Activated naive CD8-positive, alpha-beta T cell (primary cell): Measurements from ENCODE around the gene TMEM167A.
"Not testable (repeated sequence)": the region's sequence is repeated elsewhere in the genome, so short reads cannot be mapped to it uniquely, and the experiment has no call there.

Experiments used
- H3K27ac Mint-ChIP-seq: one replicate; pipeline ENCODE4 v1.8.0; 2021; ENCODE audit warnings: mixed read lengths
- H3K27me3 Mint-ChIP-seq: one replicate; pipeline ENCODE4 v1.8.0; 2021; ENCODE audit warnings: mixed read lengths
- H3K36me3 Mint-ChIP-seq: one replicate; pipeline ENCODE4 v1.8.0; 2021; ENCODE audit warnings: mixed read lengths
- H3K4me1 Mint-ChIP-seq: one replicate; pipeline ENCODE4 v1.8.0; 2021; ENCODE audit warnings: low read depth, mixed read lengths
- H3K4me3 Mint-ChIP-seq: one replicate; pipeline ENCODE4 v1.8.0; 2021; ENCODE audit warnings: mild to moderate bottlenecking, mixed read lengths
- H3K9me3 Mint-ChIP-seq: one replicate; pipeline ENCODE4 v1.8.0; 2021; ENCODE audit warnings: low read depth, mixed read lengths

Gene TMEM167A

GRCh38 chr5:83096660-83097339, 19.6 kb upstream of the TMEM167A start:
- Mint-ChIP-seq H3K4me1 (peaks cover 23% of the 10 kb centered on the region), H3K27me3 (no peaks in the 10 kb centered on the region), H3K9me3 (peaks cover 10% of the 10 kb centered on the region), H3K4me3 (no peak overlapping the region), H3K27ac (no peak overlapping the region), H3K36me3 (peaks cover 20% of the 10 kb centered on the region)

DNA sequence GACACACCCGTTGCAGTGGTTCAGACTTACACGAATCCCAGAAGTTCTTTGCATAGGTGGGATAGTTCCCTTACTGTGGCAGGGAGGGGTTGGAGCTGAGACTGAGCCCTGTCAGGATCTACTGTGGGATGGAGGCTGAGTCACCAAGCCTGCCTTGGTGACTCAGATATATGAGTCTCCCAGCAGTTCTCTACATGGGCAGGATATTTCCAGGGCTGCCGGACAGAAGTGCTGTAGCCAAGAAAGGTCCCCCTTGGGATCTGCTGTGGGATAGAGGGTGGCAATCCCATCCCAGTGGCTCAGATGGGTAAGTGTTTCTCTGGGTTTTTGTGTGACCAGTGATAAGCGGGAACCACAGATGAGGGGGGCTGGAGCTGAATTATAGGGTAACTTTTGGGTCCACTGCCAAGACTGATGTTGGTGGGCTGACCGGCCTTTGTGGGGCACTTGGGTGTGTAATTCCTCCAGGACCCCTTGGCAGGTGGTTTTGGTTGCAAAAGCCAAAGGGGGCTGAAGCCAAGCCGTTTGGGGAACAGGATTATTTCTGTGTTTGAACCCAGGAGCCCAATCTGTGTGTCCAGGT, 18.9 kb upstream of the TMEM167A start:
- H3K27me3 Mint-ChIP-seq: no peaks in the 10 kb centered on the region
- H3K27ac Mint-ChIP-seq: no peak overlapping the region
- H3K9me3 Mint-ChIP-seq: peaks cover 10% of the 10 kb centered on the region
- no peak overlapping the region for H3K4me3 Mint-ChIP-seq
- H3K36me3 Mint-ChIP-seq: peaks cover 20% of the 10 kb centered on the region
- H3K4me1 Mint-ChIP-seq: peaks cover 30% of the 10 kb centered on the region

- Mint-ChIP-seq H3K27me3 (no peaks in the 10 kb centered on the region), H3K4me3 (no peak overlapping the region), H3K36me3 (peaks cover 24% of the 10 kb centered on the region), H3K9me3 (peaks cover 10% of the 10 kb centered on the region), H3K27ac (no peak overlapping the region), H3K4me1 (peaks cover 35% of the 10 kb centered on the region)
Observed at GRCh38 chr5:83095163-83095956, 18.2 kb upstream of the TMEM167A start.

GRCh38 chr5:83093692-83094091, 16.5 kb upstream of the TMEM167A start:
- Mint-ChIP-seq H3K4me1 (peaks cover 37% of the 10 kb centered on the region), H3K4me3 (no peak overlapping the region), H3K27ac (no peak overlapping the region), H3K36me3 (peaks cover 25% of the 10 kb centered on the region), H3K9me3 (peaks cover 10% of the 10 kb centered on the region), H3K27me3 (no peaks in the 10 kb centered on the region)

DNA sequence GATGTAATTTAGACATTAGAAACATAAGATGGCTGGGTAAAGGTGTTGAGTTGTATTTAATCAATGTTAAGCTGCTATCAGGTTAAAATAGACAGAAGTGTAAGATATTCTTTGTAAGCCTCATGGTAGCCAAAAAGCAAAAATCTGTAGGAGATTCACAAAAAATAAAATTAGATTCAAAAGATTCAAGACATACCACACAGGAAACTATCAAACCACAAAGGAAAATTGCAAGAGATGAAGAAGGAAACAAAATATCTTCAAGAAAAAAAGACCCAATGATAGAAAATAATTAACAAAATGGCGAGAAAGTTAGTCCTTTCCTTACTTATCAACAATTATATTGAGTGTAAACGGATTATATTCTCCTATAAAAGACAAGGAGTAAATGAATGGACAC, 15.4 kb upstream of the TMEM167A start:
- H3K27me3 Mint-ChIP-seq: no peaks in the 10 kb centered on the region
- H3K27ac Mint-ChIP-seq: peak overlapping the region; percentile 73
- H3K4me3 Mint-ChIP-seq: peak overlapping the region; percentile 57
- H3K9me3 Mint-ChIP-seq: peaks cover 10% of the 10 kb centered on the region
- peaks cover 25% of the 10 kb centered on the region for H3K36me3 Mint-ChIP-seq
- peaks cover 34% of the 10 kb centered on the region for H3K4me1 Mint-ChIP-seq

DNA sequence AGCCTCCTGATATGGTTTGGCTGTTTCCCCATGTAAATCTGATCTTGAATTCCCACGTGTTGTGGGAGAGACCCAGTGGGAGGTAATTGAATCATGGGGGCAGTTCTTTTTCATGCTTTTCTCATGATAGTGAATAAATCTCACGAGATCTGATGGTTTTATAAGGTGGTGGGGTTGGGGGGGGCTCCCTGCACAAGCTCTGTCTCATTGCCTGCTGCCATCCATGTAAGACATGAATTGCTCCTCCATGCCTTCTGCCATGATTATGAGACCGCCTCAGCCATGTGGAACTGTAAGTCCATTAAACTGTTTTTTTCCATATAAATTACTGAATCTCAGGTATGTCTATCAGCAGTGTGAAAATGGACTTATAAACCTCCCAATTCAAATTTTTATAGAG, 13.0 kb upstream of the TMEM167A start:
- Mint-ChIP-seq H3K36me3 (peaks cover 24% of the 10 kb centered on the region), H3K27ac (no peak overlapping the region), H3K27me3 (no peaks in the 10 kb centered on the region), H3K4me3 (no peak overlapping the region), H3K9me3 (peaks cover 10% of the 10 kb centered on the region), H3K4me1 (peaks cover 34% of the 10 kb centered on the region)

GRCh38 chr5:83085106-83085505, 7.9 kb upstream of the TMEM167A start:
- H3K9me3 Mint-ChIP-seq: no peaks in the 10 kb centered on the region
- H3K4me1 Mint-ChIP-seq: peaks cover 2% of the 10 kb centered on the region
- no peak overlapping the region for H3K27ac Mint-ChIP-seq
- peaks cover 11% of the 10 kb centered on the region for H3K36me3 Mint-ChIP-seq
- H3K27me3 Mint-ChIP-seq: no peaks in the 10 kb centered on the region
- H3K4me3 Mint-ChIP-seq: no peak overlapping the region

DNA sequence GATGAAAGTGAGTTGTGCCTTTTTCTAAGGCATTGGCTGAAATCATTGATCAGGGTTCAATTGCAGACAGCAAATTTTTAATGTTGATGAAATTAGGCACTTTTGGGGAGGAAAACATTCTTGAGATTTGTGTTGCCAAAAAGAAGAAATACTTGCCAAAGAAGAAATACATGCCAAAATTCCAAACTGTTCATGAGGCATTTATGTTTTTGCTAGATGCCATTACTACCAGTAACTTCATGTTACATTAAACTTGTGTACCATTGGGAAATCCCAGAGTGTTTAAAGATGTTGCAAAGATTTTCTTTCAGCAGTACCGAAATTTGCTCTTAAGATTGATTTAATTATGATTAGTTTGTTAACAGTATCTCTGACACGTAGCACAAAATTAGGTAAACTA, 7.1 kb upstream of the TMEM167A start:
- no peak overlapping the region for H3K4me3 Mint-ChIP-seq
- H3K27ac Mint-ChIP-seq: no peak overlapping the region
- H3K36me3 Mint-ChIP-seq: peaks cover 11% of the 10 kb centered on the region
- H3K4me1 Mint-ChIP-seq: no peaks in the 10 kb centered on the region
- H3K9me3 Mint-ChIP-seq: no peaks in the 10 kb centered on the region
- no peaks in the 10 kb centered on the region for H3K27me3 Mint-ChIP-seq

- Mint-ChIP-seq H3K4me3 (no peak overlapping the region), H3K4me1 (peaks cover 9% of the 10 kb centered on the region), H3K36me3 (peaks cover 11% of the 10 kb centered on the region), H3K27ac (no peak overlapping the region), H3K27me3 (no peaks in the 10 kb centered on the region), H3K9me3 (no peaks in the 10 kb centered on the region)
Observed at GRCh38 chr5:83082750-83083149, 5.6 kb upstream of the TMEM167A start.

DNA sequence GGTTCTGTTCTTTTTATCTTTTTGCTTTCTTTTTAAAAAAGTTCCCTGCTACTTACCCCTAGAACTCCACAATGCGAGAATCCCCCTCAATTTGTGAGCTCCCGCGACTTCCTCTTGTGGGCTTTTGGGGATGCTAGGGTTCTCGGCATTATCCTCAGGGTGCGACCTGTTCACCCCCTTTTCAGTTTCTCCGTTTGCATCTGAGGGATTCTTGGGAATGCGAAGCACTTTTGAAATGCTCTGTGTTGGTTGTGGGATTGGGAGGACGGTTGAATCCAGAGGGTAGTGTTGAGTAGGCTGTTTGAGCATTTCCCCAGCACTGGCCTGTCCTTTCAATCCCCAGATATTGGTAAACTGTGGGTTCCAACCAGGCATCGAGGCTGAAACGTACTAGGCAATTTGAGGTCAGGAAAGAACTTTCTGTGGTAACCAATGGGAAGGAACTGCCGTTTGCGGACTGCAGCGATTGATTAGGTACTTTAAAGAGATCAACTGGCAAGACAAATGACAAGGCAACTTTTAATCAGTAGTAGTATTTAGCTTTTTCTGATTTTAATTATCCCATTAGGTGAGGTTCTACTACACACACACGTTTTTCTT, 568 bp upstream of the TMEM167A start:
- Mint-ChIP-seq H3K4me1 (peaks cover 48% of the 10 kb centered on the region), H3K36me3 (peaks cover 12% of the 10 kb centered on the region), H3K27me3 (no peaks in the 10 kb centered on the region), H3K27ac (peak overlapping the region; percentile 98), H3K4me3 (peak overlapping the region; percentile 100), H3K9me3 (no peaks in the 10 kb centered on the region)

DNA sequence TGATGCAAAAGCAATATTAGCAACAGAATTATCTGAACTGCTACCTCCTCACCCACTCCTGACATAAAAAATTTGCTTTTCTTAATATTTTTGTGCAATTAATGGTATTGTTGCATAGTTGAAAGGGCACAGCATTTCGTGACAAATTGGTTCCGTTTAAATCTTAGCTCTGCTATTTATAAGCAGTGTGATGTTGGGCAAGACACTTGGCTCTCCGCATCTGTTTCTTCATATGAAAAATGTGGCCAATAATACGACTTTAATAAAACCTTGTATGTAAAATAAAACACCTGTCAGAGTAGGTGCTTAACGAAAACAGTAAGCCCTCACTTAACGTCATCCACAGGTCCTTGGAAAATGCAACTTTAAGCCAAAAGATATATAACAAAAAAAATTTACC, 4.2 kb downstream of the TMEM167A start:
- H3K27ac Mint-ChIP-seq: no peak overlapping the region
- H3K4me3 Mint-ChIP-seq: no peak overlapping the region
- H3K27me3 Mint-ChIP-seq: no peaks in the 10 kb centered on the region
- H3K4me1 Mint-ChIP-seq: peaks cover 84% of the 10 kb centered on the region
- H3K36me3 Mint-ChIP-seq: peaks cover 15% of the 10 kb centered on the region
- no peaks in the 10 kb centered on the region for H3K9me3 Mint-ChIP-seq

DNA sequence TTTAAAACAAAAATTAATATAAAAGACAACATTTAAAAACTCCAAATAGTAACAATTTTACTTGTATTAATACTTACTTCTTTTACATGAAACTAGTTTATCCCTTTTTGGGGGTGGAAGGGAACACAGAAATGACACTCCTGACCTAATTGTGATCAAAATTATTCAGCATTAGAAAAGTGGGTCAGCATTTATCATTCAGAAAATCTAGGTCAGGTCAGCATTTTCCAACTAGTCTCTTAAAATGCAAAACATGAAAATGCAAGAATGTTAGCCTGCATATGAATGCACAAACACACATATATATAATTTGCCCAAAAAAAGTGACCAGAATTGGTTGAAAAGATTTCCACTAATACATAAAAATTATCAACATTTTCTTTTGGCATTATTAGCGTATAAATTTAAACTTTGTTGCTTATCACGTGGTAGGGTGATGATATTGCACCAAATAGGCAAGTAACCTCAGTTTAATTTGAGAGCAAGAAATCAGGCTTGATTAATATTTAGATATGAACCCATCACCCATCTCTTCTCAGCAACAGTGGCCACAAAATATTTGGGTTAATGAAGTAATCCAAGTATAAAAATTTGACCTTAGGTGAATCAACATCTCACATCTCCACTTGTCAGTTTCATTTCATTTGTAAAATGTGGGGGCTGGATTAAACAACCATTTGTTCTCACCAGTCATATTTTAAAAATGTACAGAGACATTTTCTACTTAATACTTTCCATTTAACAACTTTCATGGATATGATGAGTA, 5.7 kb downstream of the TMEM167A start:
- Mint-ChIP-seq H3K4me1 (peaks cover 82% of the 10 kb centered on the region), H3K4me3 (peak overlapping the region; percentile 49)

DNA sequence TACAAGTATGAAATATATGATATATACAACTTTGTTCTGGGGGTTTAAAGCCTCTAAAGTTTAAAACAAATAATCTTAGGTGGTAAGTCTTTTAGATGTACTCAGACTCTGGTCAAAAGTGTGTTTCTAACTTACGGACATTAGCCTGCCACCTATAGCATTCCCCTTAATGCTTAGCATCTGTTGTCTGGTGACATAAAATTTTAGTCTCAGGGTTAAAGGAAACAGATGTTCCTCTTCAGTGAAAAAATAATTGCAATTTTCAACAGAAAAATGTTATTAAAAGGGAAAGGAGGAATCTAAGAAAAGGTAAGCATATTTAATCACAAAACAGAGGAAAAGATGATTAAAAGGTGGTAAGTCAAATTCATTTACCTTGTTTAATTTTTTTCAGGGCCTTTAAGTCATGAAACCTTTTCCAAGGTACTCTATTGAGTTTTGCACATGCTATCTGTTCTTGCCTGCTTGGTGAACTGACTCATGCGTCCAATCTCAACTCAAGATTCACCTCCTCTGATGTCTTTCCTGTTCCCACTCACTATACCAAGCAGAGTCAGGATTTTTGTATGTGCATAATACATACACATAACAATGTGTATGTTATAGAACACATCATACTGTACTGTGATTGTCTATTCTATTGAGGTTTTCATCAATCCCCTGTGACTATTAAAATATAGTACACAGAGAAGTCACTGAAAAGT, 7.9 kb downstream of the TMEM167A start:
- Mint-ChIP-seq H3K36me3 (peaks cover 18% of the 10 kb centered on the region), H3K9me3 (no peaks in the 10 kb centered on the region), H3K4me3 (no peak overlapping the region), H3K27me3 (no peaks in the 10 kb centered on the region), H3K4me1 (peaks cover 76% of the 10 kb centered on the region), H3K27ac (no peak overlapping the region)

More for the DNA sequence above, 5.7 kb downstream of the TMEM167A start:
- H3K36me3 Mint-ChIP-seq: peaks cover 16% of the 10 kb centered on the region
- H3K27me3 Mint-ChIP-seq: no peaks in the 10 kb centered on the region
- H3K27ac Mint-ChIP-seq: peak overlapping the region; percentile 64
- H3K9me3 Mint-ChIP-seq: no peaks in the 10 kb centered on the region

- H3K27me3 Mint-ChIP-seq, H3K27ac Mint-ChIP-seq, H3K9me3 Mint-ChIP-seq, H3K4me3 Mint-ChIP-seq: not testable (repeated sequence)
- peaks cover 69% of the 10 kb centered on the region for H3K4me1 Mint-ChIP-seq
- peaks cover 14% of the 10 kb centered on the region for H3K36me3 Mint-ChIP-seq
Observed at GRCh38 chr5:83067377-83067776, 9.8 kb downstream of the TMEM167A start.
